Astrocyte (in vitro differentiated cells and primary cell): Measurements from ENCODE around the gene MLF1. TPM values are rescaled to one million over a fixed set of nuclear protein-coding genes. Genes with fewer than 3 reads are reported as not detected.
A peak's percentile ranks its signal among the peaks of the same experiment; 100 is the strongest.

Source experiments
- DNase-seq: peaks from one replicate; pipeline ENCODE4 v3.0.0-alpha.2; 2010; ENCODE audit warnings: low read depth
- FAIRE-seq: peaks from 2 replicates; lab custom pipeline; 2011; peaks lifted over from hg19 to GRCh38; lab: Jason Lieb, UNC
- H2AFZ ChIP-seq: 2 replicates; pipeline ENCODE4 v1.6.0; 2012; ENCODE audit warnings: low read depth, low read length, inconsistent platforms
- H3K27ac ChIP-seq: 2 replicates; pipeline ENCODE4 v1.5.1; 2011; ENCODE audit warnings: low read depth, low read length, inconsistent platforms
- H3K27me3 ChIP-seq: 2 replicates; pipeline ENCODE4 v1.6.0; 2011; ENCODE audit warnings: low read length, inconsistent platforms; ENCODE audit not compliant: insufficient read depth
- H3K36me3 ChIP-seq: 2 replicates; pipeline ENCODE4 v1.5.1; 2011; ENCODE audit warnings: low read length, inconsistent platforms; ENCODE audit not compliant: insufficient read depth
- H3K4me1 ChIP-seq: 2 replicates; pipeline ENCODE4 v1.5.1; 2011; ENCODE audit warnings: low read length, inconsistent platforms; ENCODE audit not compliant: insufficient read depth
- H3K4me2 ChIP-seq: 2 replicates; pipeline ENCODE4 v1.6.0; 2012; ENCODE audit warnings: low read length, inconsistent platforms
- H3K4me3 ChIP-seq: 2 replicates; pipeline ENCODE4 v1.5.1; 2011; ENCODE audit warnings: low read depth, mild to moderate bottlenecking, low read length, inconsistent platforms; ENCODE audit not compliant: insufficient read depth
- H3K79me2 ChIP-seq: 2 replicates; pipeline ENCODE4 v1.6.0; 2012; ENCODE audit warnings: mild to moderate bottlenecking, low read length, inconsistent platforms; ENCODE audit not compliant: insufficient read depth
- H3K9ac ChIP-seq: 2 replicates; pipeline ENCODE4 v1.6.0; 2012; ENCODE audit warnings: mild to moderate bottlenecking, low read length, inconsistent platforms
- H3K9me3 ChIP-seq: 2 replicates; pipeline ENCODE4 v1.5.1; 2012; ENCODE audit warnings: low read depth, mild to moderate bottlenecking, low read length, inconsistent platforms; ENCODE audit not compliant: insufficient read depth
- H4K20me1 ChIP-seq: 2 replicates; pipeline ENCODE4 v1.6.0; 2012; ENCODE audit warnings: low read length, inconsistent platforms; ENCODE audit not compliant: insufficient read depth
- H3K27ac Mint-ChIP-seq: one replicate; pipeline ENCODE4 v1.8.0; 2021; ENCODE audit warnings: mild to moderate bottlenecking, mixed read lengths; ENCODE audit not compliant: unreplicated experiment
- H3K27me3 Mint-ChIP-seq: one replicate; pipeline ENCODE4 v1.8.0; 2021; ENCODE audit warnings: low read depth, mixed read lengths; ENCODE audit not compliant: unreplicated experiment
- H3K36me3 Mint-ChIP-seq: one replicate; pipeline ENCODE4 v1.8.0; 2021; ENCODE audit warnings: low read depth, mixed read lengths; ENCODE audit not compliant: unreplicated experiment
- H3K4me1 Mint-ChIP-seq: one replicate; pipeline ENCODE4 v1.8.0; 2021; ENCODE audit warnings: low read depth, mixed read lengths; ENCODE audit not compliant: unreplicated experiment
- H3K4me3 Mint-ChIP-seq: one replicate; pipeline ENCODE4 v1.8.0; 2021; ENCODE audit warnings: mild to moderate bottlenecking, moderate library complexity, mixed read lengths; ENCODE audit not compliant: unreplicated experiment
- H3K9me3 Mint-ChIP-seq: one replicate; pipeline ENCODE4 v1.8.0; 2021; ENCODE audit warnings: mild to moderate bottlenecking, mixed read lengths; ENCODE audit not compliant: unreplicated experiment
- CTCF ChIP-seq: IDR thresholded peaks from 2 replicates; pipeline ENCODE4 v1.5.1; 2011; ENCODE audit warnings: low read depth, mild to moderate bottlenecking, inconsistent platforms, low read length, moderate library complexity; ENCODE audit not compliant: insufficient read depth
- EZH2 ChIP-seq: IDR thresholded peaks from 2 replicates; pipeline ENCODE4 v1.6.1; 2012; ENCODE audit warnings: mild to moderate bottlenecking, low read length, inconsistent platforms; ENCODE audit not compliant: insufficient read depth
- total RNA-seq: library from RNA; stranded (reverse); gene quantifications from 2 replicates; pipeline ENCODE4 v1.2.1, GENCODE V29; 2021

Gene MLF1
- total RNA-seq, 1 donor from 2014 or later: 14.3 TPM

GRCh38 chr3:158563076-158563475 is 7.9 kb upstream of the MLF1 start:
- no peak overlapping the region for H3K9ac ChIP-seq
- H4K20me1 ChIP-seq: no peaks in the 10 kb centered on the region
- H3K27me3 Mint-ChIP-seq: peaks cover 2% of the 10 kb centered on the region
- no peak overlapping the region for H3K27ac Mint-ChIP-seq
- H3K79me2 ChIP-seq: no peaks in the 10 kb centered on the region
- H3K36me3 Mint-ChIP-seq: no peaks in the 10 kb centered on the region
- DNase-seq (no peak), FAIRE-seq (no peak)
- H3K9me3 Mint-ChIP-seq: no peaks in the 10 kb centered on the region
- no peak overlapping the region for H3K27ac ChIP-seq
- no peaks in the 10 kb centered on the region for H3K27me3 ChIP-seq
- no peak overlapping the region for H3K4me3 Mint-ChIP-seq
- H3K36me3 ChIP-seq: no peaks in the 10 kb centered on the region
- no peaks in the 10 kb centered on the region for H3K4me1 ChIP-seq
- TF ChIP-seq EZH2: no peak
- TF ChIP-seq CTCF: no peak
- H3K4me2 ChIP-seq: no peak overlapping the region
- H3K4me3 ChIP-seq: no peak overlapping the region
- no peak overlapping the region for H2AFZ ChIP-seq
- H3K9me3 ChIP-seq: no peaks in the 10 kb centered on the region
- no peaks in the 10 kb centered on the region for H3K4me1 Mint-ChIP-seq

- Mint-ChIP-seq H3K27me3 (peaks cover 2% of the 10 kb centered on the region), H3K4me1 (peaks cover 7% of the 10 kb centered on the region), H3K4me3 (no peak overlapping the region), H3K36me3 (no peaks in the 10 kb centered on the region), H3K9me3 (no peaks in the 10 kb centered on the region), H3K27ac (no peak overlapping the region)
- Histone ChIP-seq H3K27ac (no peak overlapping the region), H3K4me3 (no peak overlapping the region), H3K9me3 (no peaks in the 10 kb centered on the region), H4K20me1 (no peaks in the 10 kb centered on the region), H3K36me3 (no peaks in the 10 kb centered on the region), H3K9ac (no peak overlapping the region), H2AFZ (no peak overlapping the region), H3K4me1 (no peaks in the 10 kb centered on the region), H3K27me3 (no peaks in the 10 kb centered on the region), H3K79me2 (no peaks in the 10 kb centered on the region), H3K4me2 (no peak overlapping the region)
- FAIRE-seq (no peak), DNase-seq (no peak)
- TF ChIP-seq CTCF (no peak), EZH2 (no peak)
Measured at GRCh38 chr3:158565076-158565475, 5.9 kb upstream of the MLF1 start.

- TF ChIP-seq EZH2 (no peak), CTCF (no peak)
- H3K4me2 ChIP-seq: no peak overlapping the region
- Mint-ChIP-seq H3K36me3 (no peaks in the 10 kb centered on the region), H3K9me3 (no peaks in the 10 kb centered on the region), H3K27ac (peak overlapping the region; percentile 42), H3K27me3 (no peaks in the 10 kb centered on the region), H3K4me1 (peaks cover 8% of the 10 kb centered on the region), H3K4me3 (no peak overlapping the region)
- H4K20me1 ChIP-seq: no peaks in the 10 kb centered on the region
- no peaks in the 10 kb centered on the region for H3K27me3 ChIP-seq
- H3K9me3 ChIP-seq: no peaks in the 10 kb centered on the region
- H2AFZ ChIP-seq: no peak overlapping the region
- DNase-seq: peak; percentile 18
- H3K27ac ChIP-seq: no peak overlapping the region
- FAIRE-seq: no peak
- H3K36me3 ChIP-seq: no peaks in the 10 kb centered on the region
- no peaks in the 10 kb centered on the region for H3K79me2 ChIP-seq
- H3K4me3 ChIP-seq: no peak overlapping the region
- H3K4me1 ChIP-seq: peaks cover 10% of the 10 kb centered on the region
- no peak overlapping the region for H3K9ac ChIP-seq
Measured at GRCh38 chr3:158568784-158569183, 2.2 kb upstream of the MLF1 start.
